K562 (cell line): Measurements from ENCODE around the gene GNA15. TPM values are rescaled to one million over a fixed set of nuclear protein-coding genes. Genes with fewer than 3 reads are reported as not detected.

Experiments used
- ATAC-seq: fragments of 200-7000 bp; cut with Tn5 transposase; 3 replicates; pipeline ENCODE4 v1.9.1; 2020; ENCODE audit warnings: moderate library complexity
- BruUV-seq: library from RNA; stranded (reverse); fragments of 400-500 nt; replicated peaks from 2 replicates; lab custom pipeline; 2021; lab: Mats Ljungman, UMichigan
- CTCF ChIA-PET: fragments of 300-600 bp; formaldehyde crosslinking; extraction: SDS; loops from one replicate; lab custom pipeline; 2021; ENCODE audit warnings: low intra/inter-chr PET ratio; lab: Yijun Ruan, JAX
- POLR2A ChIA-PET: fragments of 300-600, 350-650 bp; sonication (Branson Sonifier 250); formaldehyde crosslinking; extraction: SDS; loops from one replicate; lab custom pipeline; 2021; ENCODE audit warnings: antibody characterized with exemption, inconsistent platforms; lab: Yijun Ruan, JAX
- DNase-seq, 4 experiments: peaks; one replicate each; pipeline versions ENCODE4 v3.0.0 to v3.0.0-alpha.2; 2011 to 2018; ENCODE audit warnings: low spot score in 3 of 4, mixed read lengths in 3 of 4; ENCODE audit errors: extremely low read depth in 1 of 4
- FAIRE-seq: peaks from 2 replicates; lab custom pipeline; 2011; peaks lifted over from hg19 to GRCh38; lab: Jason Lieb, UNC
- H2AFZ ChIP-seq: 2 replicates; pipeline ENCODE4 v1.6.0; 2011; ENCODE audit warnings: low read depth, low read length, control low read depth, inconsistent platforms
- H3K27ac ChIP-seq: fragments of 200-600 bp; 3 replicates; pipeline ENCODE4 v1.8.0; 2011; ENCODE audit warnings: low read depth, mild to moderate bottlenecking, control low read depth, inconsistent platforms, low read length, moderate library complexity, mixed read lengths; ENCODE audit errors: extremely low read depth
- H3K27me3 ChIP-seq, 2 experiments: fragments of 300-600 bp in 1 of 2; 2 replicates in 1 of 2; 3 replicates in 1 of 2; pipeline versions ENCODE4 v1.6.0 to v1.8.0; 2011; ENCODE audit warnings: inconsistent platforms in 2 of 2, low read length in 2 of 2, mild to moderate bottlenecking in 1 of 2, mixed read lengths in 1 of 2, moderate library complexity in 1 of 2; ENCODE audit not compliant: control insufficient read depth in 2 of 2, insufficient read depth in 2 of 2
- H3K36me3 ChIP-seq: fragments of 300-600 bp; 3 replicates; pipeline ENCODE4 v1.8.0; 2011; ENCODE audit warnings: mild to moderate bottlenecking, low read length, inconsistent platforms; ENCODE audit not compliant: control insufficient read depth, insufficient read depth
- H3K4me1 ChIP-seq, 2 experiments: fragments of 200-600 bp in 1 of 2; replicated peaks in 1 of 2; 2 replicates in 1 of 2; 3 replicates in 1 of 2; pipeline versions ENCODE4 v1.5.1 to v1.8.0; 2011; ENCODE audit warnings: inconsistent platforms in 2 of 2, low read length in 2 of 2, mild to moderate bottlenecking in 1 of 2, mixed read lengths in 1 of 2, moderate library complexity in 1 of 2; ENCODE audit not compliant: control insufficient read depth in 2 of 2, insufficient read depth in 2 of 2
- H3K4me2 ChIP-seq: 2 replicates; pipeline ENCODE4 v1.6.1; 2011; ENCODE audit warnings: low read length, control low read depth, inconsistent platforms, mixed read lengths; ENCODE audit not compliant: insufficient read depth
- H3K4me3 ChIP-seq: fragments of 200-600 bp; sonication (generic), shearing (Covaris generic); 2 replicates; pipeline ENCODE4 v1.5.1; 2016; ENCODE audit warnings: control low read depth, inconsistent platforms
- H3K79me2 ChIP-seq: fragments of 200-600 bp; 3 replicates; pipeline ENCODE4 v1.8.0; 2011; ENCODE audit warnings: low read length, inconsistent platforms; ENCODE audit not compliant: control insufficient read depth, insufficient read depth
- H3K9ac ChIP-seq, 2 experiments: 2 replicates each; pipeline versions ENCODE4 v1.6.0 to v1.6.1; 2011; ENCODE audit warnings: low read depth in 2 of 2, low read length in 2 of 2, control low read depth in 1 of 2, inconsistent platforms in 1 of 2, mild to moderate bottlenecking in 1 of 2, mixed read lengths in 1 of 2; ENCODE audit not compliant: insufficient read depth in 1 of 2
- H3K9me1 ChIP-seq: one replicate; pipeline ENCODE4 v1.6.0; 2011; ENCODE audit warnings: inconsistent platforms, mild to moderate bottlenecking, low read length, moderate library complexity; ENCODE audit not compliant: control insufficient read depth, insufficient read depth
- H3K9me3 ChIP-seq: replicated peaks from 2 replicates; pipeline ENCODE4 v1.5.1; 2011; ENCODE audit warnings: low read depth, low read length, inconsistent platforms; ENCODE audit not compliant: control insufficient read depth, insufficient read depth
- H4K20me1 ChIP-seq: replicated peaks from 2 replicates; pipeline ENCODE4 v1.6.1; 2011; ENCODE audit warnings: low read length, inconsistent platforms, mixed read lengths; ENCODE audit not compliant: control insufficient read depth, insufficient read depth
- DNMT1 ChIP-seq: fragments of 450-650 bp; IDR thresholded peaks from 2 replicates; pipeline ENCODE4 v1.6.1; 2016; ENCODE audit warnings: antibody characterized with exemption, mild to moderate bottlenecking
- ZNF165 ChIP-seq: fragments of 250-450 bp; sonication (Bioruptor Pico); IDR thresholded peaks from 2 replicates; pipeline ENCODE4 v1.4.0; 2020; ENCODE audit warnings: borderline replicate concordance
- WGBS: fragments of 100-300 bp; shearing (Covaris generic); methylation state at CpG from one replicate; pipeline ENCODE4 v1.1.6; 2016; ENCODE audit warnings: low coverage, mixed read lengths; ENCODE audit not compliant: insufficient coverage; ENCODE audit errors: missing lambda C conversion rate; 5-methylcytosine and 5-hydroxymethylcytosine counted together
- in situ Hi-C: fragments of 300-500 bp; cut with MboI; formaldehyde crosslinking; loops from 4 replicates; pipeline ENCODE4 v1.15.0; 2018; ENCODE audit warnings: inconsistent platforms, mixed read lengths
- intact Hi-C: fragments of 100-400 bp; cut with micrococcal nuclease; formaldehyde crosslinking; loops from 2 replicates; pipeline ENCODE4 v1.14.2; 2022
- polyA plus RNA-seq, 8 experiments: library from polyadenylated mRNA; depleted of rRNA in 4 of 8; stranded (reverse) in 5 of 8; unstranded in 3 of 8; fragments of >200 nt; fragmentation: Nextera tagmentation in 2 of 8; fragmentation: Illumina TruSeq in 1 of 8; extraction: Ambion mirVana in 2 of 8; extraction: Trizol in 1 of 8; gene quantifications; 2 replicates each; pipeline versions ENCODE4 v1.2.1 to v1.2.3, GENCODE V29; 2011 to 2014; ENCODE audit warnings: inconsistent platforms in 1 of 8, missing spikeins in 1 of 8
- total RNA-seq, 7 experiments: library from RNA; depleted of rRNA in 6 of 7; stranded (reverse); fragments of >200 nt in 6 of 7; fragmentation: Illumina TruSeq in 2 of 7; extraction: Trizol in 2 of 7; gene quantifications; 2 replicates each; pipeline versions ENCODE4 v1.2.1 to v1.2.3, GENCODE V29; 2011 to 2021; ENCODE audit warnings: low replicate concordance in 1 of 7
- TF ChIP-seq, protein P1 (sequence below): fragments of 450-650 bp; formaldehyde crosslinking; IDR thresholded peaks from 2 replicates; pipeline ENCODE4 v1.4.0; 2020; ENCODE audit warnings: mild to moderate bottlenecking, moderate library complexity

GNA15 gene
- total and polyA plus RNA-seq, 9 of the 15 experiments (the other 6 are each of a cell fraction or from before 2014, with no cell fraction given): 0.03 to 0.24 (median 0.11) TPM; not detected in 1

DNA sequence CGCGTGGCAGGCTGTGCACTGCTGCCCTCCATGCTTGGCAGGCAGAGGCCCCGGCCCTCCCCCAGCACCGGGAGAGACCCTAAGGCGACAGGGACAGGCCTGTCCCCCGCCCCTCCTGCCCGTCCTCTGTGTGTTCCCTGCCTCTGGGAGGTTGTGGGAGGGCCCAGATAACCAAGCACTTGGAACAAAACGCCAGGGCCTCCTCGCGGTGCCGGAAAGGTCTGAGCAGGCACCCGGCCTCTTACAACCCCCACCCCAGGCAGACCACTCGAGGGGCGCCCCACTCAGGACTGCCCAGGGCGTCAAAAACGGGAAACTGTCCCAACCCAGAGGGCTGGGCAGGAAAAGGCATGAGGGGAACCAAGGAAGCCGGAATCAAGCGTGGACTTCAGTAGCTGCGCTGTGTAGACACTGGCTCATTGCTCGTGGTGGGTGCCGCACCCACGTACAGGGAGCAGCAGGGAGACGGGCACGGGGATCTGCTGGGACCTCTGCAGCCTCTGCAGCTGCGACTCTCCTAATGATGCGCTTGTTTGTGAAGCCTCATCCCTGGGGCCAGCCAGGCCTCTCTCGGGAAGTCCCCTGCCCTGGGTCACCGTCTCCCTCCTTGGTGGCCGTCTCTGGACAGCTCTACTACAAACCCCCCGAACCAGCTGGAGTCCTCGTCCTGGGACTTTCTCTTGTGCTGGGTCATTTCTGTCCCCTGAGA lies 21.7 kb upstream of the GNA15 start:
- H3K4me3 ChIP-seq: no peak overlapping the region
- H3K9ac ChIP-seq: peak overlapping the region in 1 of 2 experiments; percentile 36; a peak in 1 of 4 replicates
- no peaks in the 10 kb centered on the region for H3K9me3 ChIP-seq
- TF ChIP-seq DNMT1 (no peak), ZNF165 (CRISPR knock-in tag) (no peak)
- TF ChIP-seq, protein P1, sequence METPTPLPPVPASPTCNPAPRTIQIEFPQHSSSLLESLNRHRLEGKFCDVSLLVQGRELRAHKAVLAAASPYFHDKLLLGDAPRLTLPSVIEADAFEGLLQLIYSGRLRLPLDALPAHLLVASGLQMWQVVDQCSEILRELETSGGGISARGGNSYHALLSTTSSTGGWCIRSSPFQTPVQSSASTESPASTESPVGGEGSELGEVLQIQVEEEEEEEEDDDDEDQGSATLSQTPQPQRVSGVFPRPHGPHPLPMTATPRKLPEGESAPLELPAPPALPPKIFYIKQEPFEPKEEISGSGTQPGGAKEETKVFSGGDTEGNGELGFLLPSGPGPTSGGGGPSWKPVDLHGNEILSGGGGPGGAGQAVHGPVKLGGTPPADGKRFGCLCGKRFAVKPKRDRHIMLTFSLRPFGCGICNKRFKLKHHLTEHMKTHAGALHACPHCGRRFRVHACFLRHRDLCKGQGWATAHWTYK: no peak
- TF ChIP-seq, all 486 proteins: peak for 0
- CTCF ChIA-PET: no interaction called here
- Histone ChIP-seq H3K4me1 (peaks cover 0 to 64% of the 10 kb centered on the region in 2 experiments; a peak in 2 of 5 replicates), H3K27me3 (no peaks in the 10 kb centered on the region), H3K4me2 (no peak overlapping the region), H3K36me3 (peaks cover 31% of the 10 kb centered on the region; the same call in 1 of the 3 replicates), H3K27ac (no peak overlapping the region), H4K20me1 (no peaks in the 10 kb centered on the region; the same call in 1 of the 2 replicates), H3K9me1 (no peaks in the 10 kb centered on the region), H2AFZ (no peak overlapping the region), H3K79me2 (peaks cover 19% of the 10 kb centered on the region)
- POLR2A ChIA-PET: interaction anchor here (1.7 kb wide), 1 partner anchor 15 kb away, joined by 3 read pairs; no protein-coding TSS in a partner anchor
- DNase-seq (no peak), FAIRE-seq (no peak), ATAC-seq (no peak)
- BruUV-seq: no TSS peak
- in situ Hi-C loops: no loop called here
- 85% methylated on average over 28 of the region's 31 CpGs for WGBS
- intact Hi-C loops: no loop called here
